Activated CD8-positive, alpha-beta memory T cell treated with anti-CD3 and anti-CD28 coated beads for 1 hour (primary cell): Measurements from ENCODE around the gene MYO9B.

Experiments used
- DNase-seq, 2 donors: peaks; one replicate each; pipeline ENCODE4 v3.0.0-alpha.2; 2020; ENCODE audit warnings: low read depth in 1 of 2; ENCODE audit errors: extremely low read depth in 1 of 2

Gene MYO9B

GRCh38 chr19:17112271-17112670 lies 36.7 kb downstream of the MYO9B start:
- no peak for DNase-seq

- no peak for DNase-seq
Observed at GRCh38 chr19:17112700-17113099, 37.1 kb downstream of the MYO9B start.

GRCh38 chr19:17113127-17113785 lies 37.7 kb downstream of the MYO9B start:
- DNase-seq: no peak

GRCh38 chr19:17114414-17114831 lies 38.8 kb downstream of the MYO9B start:
- DNase-seq: no peak

- DNase-seq: no peak
Observed at GRCh38 chr19:17116996-17117702, 41.6 kb downstream of the MYO9B start.

- DNase-seq: no peak
Observed at GRCh38 chr19:17118957-17119356, 43.4 kb downstream of the MYO9B start.

GRCh38 chr19:17121736-17122293 lies 46.2 kb downstream of the MYO9B start:
- DNase-seq: no peak

- no peak for DNase-seq
Observed at GRCh38 chr19:17123041-17123440, 47.5 kb downstream of the MYO9B start.

- no peak for DNase-seq
Observed at GRCh38 chr19:17124025-17124424, 48.4 kb downstream of the MYO9B start.

- peak in 1 of 2 donors; percentile 21 for DNase-seq
Observed at GRCh38 chr19:17125062-17125727, 49.6 kb downstream of the MYO9B start.

GRCh38 chr19:17125728-17126677 lies 50.4 kb downstream of the MYO9B start:
- peak; percentile 40 to 46 for DNase-seq

GRCh38 chr19:17127671-17128070 lies 52.1 kb downstream of the MYO9B start:
- DNase-seq: no peak

- no peak for DNase-seq
Observed at GRCh38 chr19:17128403-17128802, 52.8 kb downstream of the MYO9B start.

GRCh38 chr19:17128820-17129219 lies 53.2 kb downstream of the MYO9B start:
- no peak for DNase-seq

- DNase-seq: no peak
Observed at GRCh38 chr19:17129377-17129776, 53.8 kb downstream of the MYO9B start.

- peak in 1 of 2 donors; percentile 8 for DNase-seq
Observed at GRCh38 chr19:17135001-17135853, 59.6 kb downstream of the MYO9B start.

- no peak for DNase-seq
Observed at GRCh38 chr19:17136021-17136420, 60.4 kb downstream of the MYO9B start.

- no peak for DNase-seq
Observed at GRCh38 chr19:17136617-17137016, 61.0 kb downstream of the MYO9B start.

- DNase-seq: no peak
Observed at GRCh38 chr19:17137417-17137816, 61.8 kb downstream of the MYO9B start.
